GM18520 (cell line): Measurements from ENCODE around the gene ASTN2.

Experiments used
- ATAC-seq: cut with Tn5 transposase; IDR thresholded peaks from one replicate; pipeline ENCODE4 v1.9.1; 2021; ENCODE audit not compliant: unreplicated experiment

The ASTN2 gene

GRCh38 chr9:116688806-116689485 lies 725.9 kb downstream of the ASTN2 start:
- no peak for ATAC-seq

DNA sequence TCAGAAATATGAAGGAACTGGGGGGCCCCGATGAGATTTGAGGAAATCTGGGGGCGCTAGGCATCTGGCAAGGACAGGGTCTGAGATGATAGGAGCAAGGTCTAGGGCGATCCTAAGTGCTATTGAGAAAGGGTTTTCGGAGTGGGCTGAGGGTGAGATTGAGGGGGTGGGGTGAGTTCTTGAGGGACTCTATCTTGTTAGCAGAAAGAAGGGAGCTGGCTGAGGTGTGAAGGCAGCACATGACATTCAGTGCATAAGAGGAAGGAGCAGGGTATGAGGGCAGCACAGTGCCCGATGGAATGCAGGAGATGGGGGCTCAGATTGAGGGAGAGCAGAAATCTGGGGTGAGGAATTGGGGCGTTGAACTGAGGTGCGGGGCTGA lies 727.1 kb downstream of the ASTN2 start:
- ATAC-seq, result no peak

GRCh38 chr9:116687074-116687753 lies 727.6 kb downstream of the ASTN2 start, which contains the start of gene TRIM32:
Gene TRIM32, plus strand, starts transcription at chr9:116687305. Its CDS starts 10,438 bp downstream, at chr9:116697743.
- peak; percentile 99 for ATAC-seq

DNA sequence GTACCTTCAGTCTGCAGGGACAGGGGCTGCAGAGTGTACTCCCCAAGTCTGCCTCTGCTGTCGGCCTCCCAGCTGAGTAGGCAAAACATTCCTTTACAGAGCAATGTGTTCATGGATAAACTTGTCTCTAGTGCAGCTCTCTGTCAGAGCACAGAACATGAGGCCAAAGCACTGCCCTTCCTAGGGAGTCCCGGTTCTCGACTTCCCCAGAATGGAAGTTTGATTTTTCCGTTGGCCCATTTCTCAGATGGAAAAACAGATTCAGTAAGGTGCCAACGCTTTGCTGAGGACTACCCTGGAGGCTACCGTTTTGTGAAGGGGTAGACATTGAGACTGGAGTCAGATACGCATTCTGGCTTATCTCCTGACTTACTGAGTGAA lies 728.2 kb downstream of the ASTN2 start:
- peak; percentile 12 for ATAC-seq

DNA sequence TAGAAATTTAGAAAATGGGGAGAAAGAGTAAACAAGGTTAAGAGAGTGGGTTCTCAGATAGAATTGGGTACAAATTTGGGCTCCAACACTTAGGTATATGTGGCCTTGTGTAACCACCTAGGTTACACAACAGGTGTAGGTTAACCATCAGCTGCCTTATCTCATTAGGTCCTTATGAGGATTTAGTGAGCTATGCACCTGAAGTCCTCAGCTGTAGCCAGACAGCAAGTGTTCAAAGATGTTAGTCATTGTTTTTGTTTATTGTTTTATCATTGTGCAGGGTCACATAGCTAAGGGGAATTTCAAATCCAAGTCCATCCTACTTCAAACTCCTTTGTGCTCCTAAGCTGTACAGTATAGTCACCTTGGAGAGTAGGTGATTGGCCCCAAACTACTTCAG lies 728.7 kb downstream of the ASTN2 start:
- no peak for ATAC-seq

DNA sequence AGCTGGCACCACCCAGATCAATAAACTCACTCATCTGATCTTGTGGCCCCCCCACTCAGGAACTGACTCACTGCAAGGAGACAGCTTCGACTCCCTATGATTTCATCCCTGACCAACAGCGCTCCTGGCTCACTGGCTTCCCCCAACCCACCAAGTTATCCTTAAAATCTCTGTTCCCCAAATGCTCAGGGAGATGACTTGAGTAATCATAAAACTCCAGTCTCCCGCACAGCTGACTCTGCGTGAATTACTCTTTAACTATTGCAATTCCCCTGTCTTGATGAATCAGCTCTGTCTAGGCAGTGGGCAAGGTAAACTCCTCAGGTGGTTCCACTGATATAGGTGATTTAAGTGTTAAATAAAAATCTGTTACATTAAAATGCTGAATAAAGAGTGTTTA lies 729.7 kb downstream of the ASTN2 start:
- ATAC-seq, result no peak

- no peak for ATAC-seq
These were observed 731.3 kb downstream of the ASTN2 start for GRCh38 chr9:116683535-116683934.

DNA sequence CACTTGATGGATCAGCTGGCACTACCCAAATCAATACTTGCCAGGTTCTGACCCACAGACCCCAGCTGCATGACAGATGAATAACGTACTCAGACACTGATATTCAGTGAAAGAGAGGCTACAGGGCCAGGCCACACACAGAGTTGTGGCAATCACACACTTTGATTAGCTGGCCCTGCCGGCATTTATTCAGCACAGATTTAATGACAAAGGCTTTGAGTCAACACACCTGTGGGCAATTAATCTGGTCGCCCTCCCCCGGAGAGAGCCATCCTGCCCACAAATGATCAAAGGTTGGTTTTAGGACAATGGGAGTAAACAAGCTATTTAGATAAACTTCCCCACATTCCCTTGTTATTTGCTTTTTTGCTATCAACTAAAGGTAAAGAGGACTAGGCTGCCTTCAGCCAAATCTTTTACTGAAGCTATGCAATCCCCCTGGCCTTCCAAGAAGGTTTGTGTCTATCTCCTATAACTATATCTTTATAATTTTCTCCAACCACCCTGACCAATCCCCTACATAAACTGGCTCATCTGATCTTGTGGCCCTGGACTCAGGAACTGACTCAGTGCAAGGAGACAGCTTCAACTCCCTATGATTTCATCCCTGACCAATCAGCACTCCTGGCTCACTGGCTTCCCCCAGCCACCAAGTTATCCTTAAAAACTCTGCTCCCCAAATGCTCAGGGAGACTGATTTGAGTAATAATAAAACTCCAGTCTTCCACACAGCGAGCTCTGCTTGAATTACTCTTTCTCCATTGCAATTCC lies 740.5 kb downstream of the ASTN2 start:
- ATAC-seq, result no peak

- ATAC-seq, result no peak
These were observed 741.5 kb downstream of the ASTN2 start for GRCh38 chr9:116673375-116673774.

GRCh38 chr9:116671605-116672004 lies 743.3 kb downstream of the ASTN2 start:
- no peak for ATAC-seq

DNA sequence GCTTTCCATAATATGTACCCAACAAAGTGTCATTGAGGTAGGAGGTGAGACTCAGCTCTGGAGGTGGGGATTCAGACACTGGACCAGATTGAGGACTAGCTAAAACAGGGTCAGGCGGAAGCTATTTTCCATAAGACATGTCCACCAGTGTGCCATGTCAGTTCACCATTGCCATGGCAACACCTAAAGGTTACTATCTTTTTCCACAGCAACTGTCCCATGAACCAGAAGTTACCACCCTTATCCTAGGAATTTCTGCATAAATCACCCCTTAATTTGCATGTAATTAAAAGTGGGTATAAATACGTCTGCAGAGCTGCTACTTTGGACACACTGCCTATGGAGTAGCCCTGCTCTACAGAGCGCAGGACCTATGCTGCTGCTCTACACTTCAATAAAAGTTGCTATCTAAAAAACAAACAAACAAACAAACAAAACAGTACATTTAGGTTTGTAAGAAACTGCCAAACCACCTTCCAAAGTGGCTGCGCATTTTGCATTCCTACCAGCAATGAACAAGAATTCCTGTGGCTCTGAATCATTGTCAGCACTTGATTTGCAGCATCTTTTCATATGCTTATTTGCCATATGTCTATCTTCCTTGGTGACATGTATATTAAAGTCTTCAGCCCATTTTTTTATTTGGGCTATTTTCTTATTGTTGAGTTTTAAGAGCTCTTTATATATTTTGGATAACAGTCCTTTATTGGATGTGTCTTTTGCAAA lies 745.7 kb downstream of the ASTN2 start:
- ATAC-seq, result no peak

DNA sequence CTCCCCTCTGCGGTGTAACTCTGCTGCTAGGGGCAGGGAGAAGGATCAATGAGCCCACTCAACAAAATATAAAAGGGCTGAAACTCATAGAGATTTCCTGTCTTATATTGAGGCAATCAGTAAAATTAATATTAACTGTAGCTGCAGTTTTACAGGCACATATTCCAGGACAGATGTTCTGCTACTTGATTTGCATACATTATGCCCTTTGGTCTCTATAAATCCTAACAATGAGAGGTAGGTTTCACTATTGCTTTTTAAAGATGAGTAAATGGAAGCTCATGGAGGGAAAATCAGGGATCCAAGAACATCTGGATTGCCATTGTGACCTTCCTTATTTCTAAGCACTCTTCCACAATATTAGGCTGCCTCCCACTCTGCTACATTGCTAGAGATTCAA lies 751.3 kb downstream of the ASTN2 start:
- no peak for ATAC-seq

DNA sequence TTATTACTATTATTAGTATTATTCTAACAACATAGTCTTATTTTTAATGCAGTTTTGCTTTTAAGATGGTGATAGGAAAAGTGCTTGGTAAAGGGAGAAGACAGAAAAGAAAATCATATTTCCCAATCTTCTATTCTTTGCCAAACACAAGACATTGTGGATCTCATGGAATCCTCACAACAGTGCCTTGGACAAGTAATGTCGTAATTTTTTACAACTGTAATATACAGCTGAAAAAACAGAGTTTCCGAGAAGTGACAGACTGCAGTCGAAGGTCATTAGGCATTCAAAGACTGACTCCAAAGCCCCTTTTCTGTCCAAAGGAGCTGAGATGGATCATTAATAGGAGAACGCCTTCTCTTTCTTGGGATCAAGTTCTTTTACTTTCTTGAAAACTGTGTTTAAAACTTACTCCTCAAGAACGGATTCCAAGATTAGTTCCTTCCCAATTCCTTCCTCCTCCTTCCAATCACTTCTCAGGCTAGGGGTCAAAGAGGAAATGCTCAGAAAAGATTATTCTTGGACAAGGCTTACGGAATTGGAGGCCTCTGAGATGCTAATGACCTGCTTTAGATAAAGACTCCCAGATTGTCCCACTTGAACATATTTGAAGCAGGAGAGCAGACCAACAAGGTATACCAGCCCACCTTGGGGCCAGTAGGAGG lies 752.1 kb downstream of the ASTN2 start:
- no peak for ATAC-seq

DNA sequence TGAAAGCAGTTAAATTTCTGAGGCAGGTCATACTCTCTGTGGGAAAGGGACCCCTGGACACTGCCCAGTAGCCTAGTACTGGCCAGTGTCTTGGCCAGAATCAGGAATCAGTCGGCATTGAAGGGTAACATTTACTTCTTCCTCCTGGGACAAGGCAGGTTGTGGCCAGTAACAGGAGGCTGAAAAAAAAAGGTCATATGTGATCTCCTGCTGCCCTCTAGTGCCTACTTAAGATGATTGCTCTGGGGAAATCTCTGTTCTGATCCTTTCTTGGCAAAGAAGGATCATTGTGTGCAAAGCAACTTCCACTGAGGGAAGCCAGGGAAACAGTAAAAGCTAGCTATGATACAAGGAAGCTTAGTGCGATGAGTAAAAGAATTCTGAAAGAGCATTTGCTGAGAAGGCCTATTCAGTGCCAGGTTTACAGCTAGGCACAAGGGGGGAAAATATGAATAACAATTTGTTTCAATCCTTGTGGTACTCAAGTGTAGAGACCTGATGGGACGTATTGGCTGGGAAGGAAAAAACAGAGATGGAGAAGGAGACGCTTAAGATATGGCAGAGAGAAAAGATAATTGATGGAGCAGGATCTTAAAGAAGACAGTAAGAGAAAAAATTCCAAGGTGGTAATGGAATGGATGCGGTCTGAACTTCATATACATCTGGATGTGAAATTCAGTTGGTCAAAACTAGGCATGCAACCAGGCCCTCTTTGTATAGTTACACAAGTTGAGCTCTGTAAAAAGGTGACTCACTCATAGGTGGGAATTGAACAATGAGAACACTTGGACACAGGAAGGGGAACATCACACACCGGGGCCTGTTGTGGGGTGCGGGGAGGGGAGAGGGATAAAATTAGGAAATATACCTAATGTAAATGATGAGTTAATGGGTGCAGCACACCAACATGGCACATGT lies 753.6 kb downstream of the ASTN2 start:
- ATAC-seq, result peak; percentile 74

- ATAC-seq, result no peak
These were observed 756.6 kb downstream of the ASTN2 start for GRCh38 chr9:116658265-116658664.

DNA sequence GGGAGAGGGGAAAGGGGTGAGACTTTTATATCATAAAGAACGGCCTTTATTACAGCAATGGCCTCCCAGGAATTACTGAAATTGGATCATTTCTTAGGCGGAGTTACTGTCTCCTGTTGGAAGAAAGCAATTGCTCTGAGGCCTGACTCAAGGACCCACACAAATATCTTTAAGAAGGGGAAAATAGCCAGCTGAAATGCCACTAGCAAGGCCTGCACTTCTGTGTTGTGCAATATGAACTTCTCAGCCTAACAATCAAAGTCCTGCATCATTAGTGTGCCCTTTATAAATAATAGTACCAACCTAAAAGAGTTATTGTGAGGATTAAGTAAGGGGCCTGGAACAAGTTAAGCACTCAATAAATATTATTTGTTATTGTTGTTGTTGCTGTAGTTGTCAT lies 757.9 kb downstream of the ASTN2 start:
- ATAC-seq, result no peak

- no peak for ATAC-seq
These were observed 758.3 kb downstream of the ASTN2 start for GRCh38 chr9:116656501-116656971.

GRCh38 chr9:116654059-116654355 lies 760.9 kb downstream of the ASTN2 start:
- ATAC-seq, result no peak

DNA sequence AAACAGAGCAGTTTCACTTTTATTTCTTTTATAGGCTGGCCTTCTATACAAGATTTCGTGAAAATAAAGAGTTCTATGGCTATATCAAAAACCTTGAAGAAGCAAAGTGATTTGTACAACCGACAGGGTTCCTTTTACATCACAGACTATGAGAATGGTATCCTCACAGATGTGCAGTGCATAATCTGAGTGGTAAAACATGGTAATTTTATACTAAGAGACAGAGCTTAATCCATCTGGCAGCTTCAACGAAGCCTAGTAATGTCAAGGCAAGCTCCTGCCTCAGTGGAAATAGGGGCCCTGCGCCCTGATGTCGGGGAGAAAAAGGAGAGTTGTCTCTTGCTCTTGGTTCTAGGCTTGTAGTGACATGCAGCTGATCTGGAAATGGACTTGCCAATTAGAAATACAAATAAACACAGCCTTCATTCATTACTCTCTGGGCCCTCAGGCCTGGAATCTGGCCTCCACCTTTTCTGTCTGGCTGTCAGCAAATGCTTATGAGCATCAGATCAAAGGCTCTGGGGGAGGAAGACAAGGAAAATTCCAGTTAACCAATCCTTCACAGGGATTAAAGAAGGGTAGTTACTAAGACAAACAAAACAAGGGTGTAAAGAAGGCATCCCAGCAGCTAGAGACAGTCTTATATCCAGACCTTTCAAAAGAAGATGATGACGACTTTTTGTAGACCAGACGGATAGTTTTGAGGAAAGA lies 761.4 kb downstream of the ASTN2 start:
- no peak for ATAC-seq
